Non-pigmented ciliary epithelial cell (primary cell): ENCODE data around the gene LSAMP.

Source experiments
- DNase-seq: peaks from one replicate; pipeline ENCODE4 v3.0.0-alpha.2; 2010; ENCODE audit warnings: low read depth

The LSAMP gene

GRCh38 chr3:116429479-116430269 is 15.6 kb downstream of the LSAMP start:
- DNase-seq = no peak

DNA sequence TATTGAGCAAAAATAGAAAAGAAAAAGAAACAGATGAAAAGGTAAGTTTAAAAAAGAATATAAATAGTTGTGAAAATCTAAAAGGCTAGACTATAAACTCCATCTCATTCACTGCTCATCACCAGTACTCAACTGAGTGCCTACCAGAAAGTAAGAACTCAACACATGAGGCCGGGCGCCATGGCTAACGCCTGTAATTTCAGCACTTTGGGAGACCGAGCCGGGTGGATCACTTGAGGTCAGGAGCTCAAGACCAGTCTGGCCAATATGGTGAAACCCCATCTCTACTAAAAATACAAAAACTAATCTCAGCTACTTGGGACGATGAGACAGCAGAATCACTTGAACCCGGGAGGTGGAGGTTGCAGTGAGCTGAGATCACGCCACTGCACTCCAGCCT is 19.3 kb downstream of the LSAMP start:
- DNase-seq = no peak

- DNase-seq = no peak
Observed at GRCh38 chr3:116425126-116425525, 20.2 kb downstream of the LSAMP start.

- no peak for DNase-seq
Observed at GRCh38 chr3:116423945-116424344, 21.3 kb downstream of the LSAMP start.

DNA sequence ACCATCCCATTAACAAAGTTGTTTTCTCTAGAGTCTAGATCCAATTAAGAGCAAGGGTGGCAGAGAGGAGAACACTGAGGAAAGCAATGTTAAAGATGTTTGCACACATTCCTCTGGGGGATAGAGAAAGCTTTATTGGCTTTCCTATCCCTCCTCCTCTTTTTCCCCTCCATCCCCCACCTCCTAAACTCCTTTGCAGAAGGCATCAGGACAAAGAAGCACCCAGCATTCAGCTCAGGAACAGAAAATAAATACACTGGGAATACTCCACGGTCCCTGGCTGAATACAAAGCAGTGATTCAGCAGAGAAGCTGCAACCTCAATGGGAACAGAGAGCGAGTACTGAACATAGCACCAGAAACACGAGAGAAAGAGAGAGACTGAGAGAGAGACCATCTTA is 21.9 kb downstream of the LSAMP start:
- no peak for DNase-seq

- no peak for DNase-seq
Observed at GRCh38 chr3:116417151-116417550, 28.1 kb downstream of the LSAMP start.

DNA sequence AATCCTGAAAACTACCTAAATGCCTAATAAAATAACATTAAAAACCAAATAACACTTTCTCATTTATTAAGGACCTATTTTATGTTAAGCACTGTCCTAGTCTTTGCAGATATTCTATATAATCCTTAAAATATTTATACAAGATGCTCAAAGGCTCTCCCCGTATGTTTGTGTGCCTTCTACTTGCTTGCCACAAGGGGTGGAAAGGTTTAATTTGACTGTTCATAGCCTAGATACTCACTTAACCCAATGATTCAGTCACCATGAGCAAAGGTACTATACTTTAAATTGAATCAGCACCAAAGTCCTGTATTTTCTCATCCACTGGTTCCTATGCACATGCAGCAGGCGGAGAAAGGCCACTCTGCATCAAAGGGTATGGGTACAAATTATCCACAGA is 32.0 kb downstream of the LSAMP start:
- no peak for DNase-seq

DNA sequence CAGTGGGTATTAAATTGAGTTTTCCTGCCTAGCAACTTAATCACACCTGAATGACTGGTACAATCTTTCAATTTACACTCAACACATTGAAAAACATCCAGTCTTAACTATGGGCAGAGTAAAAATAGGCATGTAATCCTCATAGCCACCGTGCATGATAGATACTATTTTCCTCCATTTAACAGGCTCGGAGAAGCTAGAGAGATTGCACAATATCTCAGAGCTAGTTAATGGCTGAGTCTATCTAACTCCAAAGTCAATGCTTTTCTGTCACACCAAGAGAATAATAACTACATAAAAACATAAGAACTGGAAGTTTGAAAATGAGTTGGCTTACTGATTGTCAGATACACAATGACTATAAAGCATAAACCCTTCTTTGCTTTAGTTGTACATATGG is 36.8 kb downstream of the LSAMP start:
- DNase-seq = no peak

DNA sequence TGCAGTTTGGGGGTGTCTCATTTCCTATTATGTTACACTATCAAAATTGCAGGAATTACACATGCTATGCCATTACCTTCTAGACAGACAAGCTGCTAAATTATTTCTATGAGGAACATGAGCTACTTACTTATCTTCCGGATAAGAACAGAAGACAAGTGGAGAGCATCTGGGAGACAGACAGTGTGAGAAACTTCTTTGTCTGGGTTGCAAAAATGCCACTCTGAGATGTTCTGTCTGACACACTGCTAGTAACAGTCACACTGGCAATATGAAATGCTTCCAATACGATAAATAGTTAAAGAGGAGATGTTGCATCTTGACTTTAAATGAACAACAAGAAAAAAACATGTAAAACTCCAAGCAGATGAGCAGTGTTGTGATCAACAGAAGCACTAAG is 40.1 kb downstream of the LSAMP start:
- DNase-seq = no peak

DNA sequence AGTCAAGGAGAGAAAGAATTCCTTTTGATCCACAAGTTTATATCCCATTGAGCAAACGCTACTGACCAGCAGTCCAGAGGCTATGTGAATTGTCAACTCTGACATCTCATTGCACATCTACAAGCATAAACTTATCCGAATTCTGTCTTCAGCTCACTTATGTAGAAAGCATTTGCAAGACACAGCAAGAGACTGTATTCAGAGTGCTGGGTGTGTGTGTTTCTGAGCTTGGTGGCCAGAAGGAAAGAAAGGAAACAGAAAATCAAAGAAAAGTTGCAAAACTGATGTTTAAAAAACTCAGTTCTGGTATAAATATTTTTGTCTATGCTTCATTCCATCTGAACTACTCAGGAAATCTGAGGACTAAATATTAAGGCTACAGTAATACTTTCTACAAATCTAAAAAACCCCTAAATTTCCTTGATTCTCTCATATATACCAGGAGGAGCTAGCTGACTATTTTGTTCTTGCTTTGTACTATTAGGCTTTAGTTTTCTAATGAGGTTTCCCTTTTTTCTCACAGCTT is 45.5 kb downstream of the LSAMP start:
- DNase-seq = no peak

- no peak for DNase-seq
Observed at GRCh38 chr3:116394365-116394764, 50.9 kb downstream of the LSAMP start.

DNA sequence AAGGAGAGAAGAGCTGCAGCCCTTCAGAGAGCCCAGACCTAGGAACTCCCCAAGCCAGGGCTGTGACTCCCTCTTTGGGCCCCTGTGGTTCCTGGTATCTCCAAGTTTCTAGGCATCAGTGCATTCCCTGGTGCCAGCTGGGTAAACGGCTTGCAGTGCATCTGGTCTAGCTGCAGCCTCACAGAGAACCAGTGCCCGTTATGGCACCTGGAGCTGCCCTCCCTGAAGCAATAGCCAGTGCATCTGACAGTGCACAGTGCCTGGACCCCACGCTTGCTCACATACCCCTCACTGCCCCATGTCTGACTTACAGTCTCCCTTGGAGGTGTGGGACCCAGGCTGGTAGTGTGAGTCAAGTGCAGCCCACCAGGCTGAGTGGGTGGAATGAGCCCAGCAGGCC is 52.1 kb downstream of the LSAMP start:
- DNase-seq = no peak

GRCh38 chr3:116392291-116392690 is 53.0 kb downstream of the LSAMP start:
- no peak for DNase-seq

GRCh38 chr3:116391296-116392201 is 53.7 kb downstream of the LSAMP start:
- DNase-seq = no peak

DNA sequence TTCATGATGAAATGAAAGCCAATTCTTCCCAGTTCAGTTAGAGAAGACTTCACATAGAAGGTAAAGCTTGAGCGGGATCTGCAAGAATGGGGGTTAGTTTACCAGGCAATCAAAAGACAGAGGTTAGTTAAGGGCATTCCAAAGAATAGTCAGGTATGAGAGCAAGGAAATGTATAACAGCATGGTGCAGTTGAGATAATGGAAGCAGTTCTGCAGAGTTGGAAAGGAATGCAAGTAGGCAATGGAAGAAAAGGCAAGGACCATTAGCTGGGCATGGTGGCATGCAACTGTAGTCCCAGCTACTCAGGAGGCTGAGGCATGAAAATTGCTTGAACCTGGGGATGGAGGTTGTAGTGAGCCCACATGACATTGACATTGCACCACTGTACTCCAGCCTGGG is 55.0 kb downstream of the LSAMP start:
- DNase-seq = no peak

- DNase-seq = no peak
Observed at GRCh38 chr3:116388867-116389385, 56.4 kb downstream of the LSAMP start.

- no peak for DNase-seq
Observed at GRCh38 chr3:116386168-116386567, 59.1 kb downstream of the LSAMP start.

- no peak for DNase-seq
Observed at GRCh38 chr3:116384717-116385116, 60.6 kb downstream of the LSAMP start.

GRCh38 chr3:116378077-116378476 is 67.2 kb downstream of the LSAMP start:
- no peak for DNase-seq

GRCh38 chr3:116374901-116375300 is 70.4 kb downstream of the LSAMP start:
- DNase-seq = no peak

- no peak for DNase-seq
Observed at GRCh38 chr3:116367761-116368395, 77.4 kb downstream of the LSAMP start.

GRCh38 chr3:116356056-116356455 is 89.2 kb downstream of the LSAMP start:
- DNase-seq = no peak
